Peyer's patch (tissue), 4 donors: ENCODE results near the gene ANKRD65. TPM values are rescaled to one million over a fixed set of nuclear protein-coding genes. Genes with fewer than 3 reads are reported as not detected.

Experiments used
- DNase-seq, 3 donors: peaks; one replicate each; pipeline ENCODE4 v3.0.0-alpha.2; 2017 to 2019
- H3K27ac ChIP-seq, 4 donors: fragments of 200-600 bp; sonication (generic); one replicate each; pipeline ENCODE4 v1.5.1; 2016 to 2019
- H3K27me3 ChIP-seq, 2 donors: fragments of 200-600 bp; sonication (generic); one replicate each; pipeline ENCODE4 v1.5.1; 2019
- H3K36me3 ChIP-seq, 3 donors: fragments of 200-600 bp; sonication (generic); one replicate each; pipeline ENCODE4 v1.5.1; 2016 to 2019
- H3K4me1 ChIP-seq, 4 donors: fragments of 200-600 bp; sonication (generic); one replicate each; pipeline ENCODE4 v1.5.1; 2016 to 2019
- H3K4me3 ChIP-seq, 4 donors: fragments of 200-600 bp; sonication (generic); 1 replicate in 3 of 4; 2 replicates in 1 of 4; pipeline ENCODE4 v1.5.1; 2016 to 2019; ENCODE audit warnings: mild to moderate bottlenecking in 1 of 4
- H3K9me3 ChIP-seq, 4 donors: fragments of 200-600 bp; sonication (generic); one replicate each; pipeline ENCODE4 v1.5.1; 2016 to 2019; ENCODE audit warnings: mild to moderate bottlenecking in 1 of 4
- CTCF ChIP-seq, 6 experiments: fragments of 450-650 bp in 4 of 6; fragments of 200-600 bp in 2 of 6; sonication (generic) in 1 of 6; IDR thresholded peaks; one replicate each; pipeline ENCODE4 v1.5.1; 2017 to 2019; ENCODE audit warnings: antibody characterized with exemption in 6 of 6, mild to moderate bottlenecking in 3 of 6, moderate library complexity in 1 of 6
- POLR2A ChIP-seq, 2 donors: fragments of 450-650 bp; IDR thresholded peaks; one replicate each; pipeline ENCODE4 v1.5.1; 2017; ENCODE audit warnings: antibody characterized with exemption in 2 of 2, mild to moderate bottlenecking in 2 of 2, moderate library complexity in 2 of 2
- total RNA-seq, 4 donors: library from RNA; depleted of rRNA; stranded (reverse); fragments of >200 nt; gene quantifications; one replicate each; pipeline ENCODE4 v1.1.0, GENCODE V29; 2016

ANKRD65 gene
- total RNA-seq, 4 donors from 2014 or later: 0.54 to 11.6 (median 2.0) TPM

- TF ChIP-seq POLR2A (IDR thresholded peaks at IDR 0.05): no peak
- no peak for TF ChIP-seq CTCF (IDR thresholded peaks at IDR 0.05)
- Histone ChIP-seq H3K9me3 (peaks cover 0 to 2% (median 0%) of the 10 kb centered on the region in 4 donors), H3K27ac (peak overlapping the region; percentile 27 to 91 (median 76)), H3K36me3 (no peaks in the 10 kb centered on the region), H3K27me3 (no peaks in the 10 kb centered on the region), H3K4me1 (peaks cover 9 to 80% (median 30%) of the 10 kb centered on the region in 4 donors), H3K4me3 (peak overlapping the region in 1 of 4 donors; percentile 53)
- no peak for DNase-seq
Observed at GRCh38 chr1:1434824-1435105, 13.7 kb upstream of the ANKRD65 start.

- no peaks in the 10 kb centered on the region for H3K27me3 ChIP-seq
- H3K4me1 ChIP-seq: peaks cover 9 to 85% (median 30%) of the 10 kb centered on the region in 4 donors
- no peak for TF ChIP-seq CTCF (IDR thresholded peaks at IDR 0.05)
- TF ChIP-seq POLR2A (IDR thresholded peaks at IDR 0.05): no peak
Observed at GRCh38 chr1:1434131-1434823, 13.2 kb upstream of the ANKRD65 start.

GRCh38 chr1:1433804-1434130 lies 12.7 kb upstream of the ANKRD65 start:
- H3K27ac ChIP-seq: peak overlapping the region; percentile 66 to 91 (median 76)
- TF ChIP-seq POLR2A (IDR thresholded peaks at IDR 0.05): no peak
- TF ChIP-seq CTCF (IDR thresholded peaks at IDR 0.05): no peak
- peak overlapping the region in 3 of 4 donors; percentile 9 to 31 (median 16) for H3K4me3 ChIP-seq
- peaks cover 9 to 85% (median 30%) of the 10 kb centered on the region in 4 donors for H3K4me1 ChIP-seq
- no peaks in the 10 kb centered on the region for H3K36me3 ChIP-seq
- no peaks in the 10 kb centered on the region for H3K27me3 ChIP-seq
- DNase-seq: no peak
- peaks cover 0 to 2% (median 0%) of the 10 kb centered on the region in 4 donors for H3K9me3 ChIP-seq

More at GRCh38 chr1:1434131-1434823, 13.2 kb upstream of the ANKRD65 start:
- peak overlapping the region; percentile 66 to 91 (median 76) for H3K27ac ChIP-seq
- peaks cover 0 to 2% (median 0%) of the 10 kb centered on the region in 4 donors for H3K9me3 ChIP-seq
- H3K4me3 ChIP-seq: peak overlapping the region in 3 of 4 donors; percentile 9 to 31 (median 16)
- no peaks in the 10 kb centered on the region for H3K36me3 ChIP-seq
- DNase-seq: no peak

- TF ChIP-seq POLR2A (IDR thresholded peaks at IDR 0.05): no peak
- TF ChIP-seq CTCF (IDR thresholded peaks at IDR 0.05): peak in 1 of 6 experiments; percentile 10
- H3K4me1 ChIP-seq: peaks cover 9 to 80% (median 30%) of the 10 kb centered on the region in 4 donors
- H3K4me3 ChIP-seq: peak overlapping the region in 2 of 4 donors; percentile 16 to 31
- no peaks in the 10 kb centered on the region for H3K27me3 ChIP-seq
- no peaks in the 10 kb centered on the region for H3K36me3 ChIP-seq
- peak in 2 of 3 donors; percentile 80 to 90 for DNase-seq
- peaks cover 0 to 2% (median 0%) of the 10 kb centered on the region in 4 donors for H3K9me3 ChIP-seq
- peak overlapping the region; percentile 67 to 91 (median 76) for H3K27ac ChIP-seq
Observed at GRCh38 chr1:1432951-1433803, 12.1 kb upstream of the ANKRD65 start.

GRCh38 chr1:1432274-1432950 lies 11.3 kb upstream of the ANKRD65 start:
- Histone ChIP-seq H3K27me3 (no peaks in the 10 kb centered on the region), H3K36me3 (no peaks in the 10 kb centered on the region), H3K9me3 (peaks cover 0 to 2% (median 0%) of the 10 kb centered on the region in 4 donors), H3K4me1 (peaks cover 9 to 74% (median 32%) of the 10 kb centered on the region in 4 donors), H3K4me3 (no peak overlapping the region), H3K27ac (peak overlapping the region; percentile 67 to 91 (median 76))
- TF ChIP-seq POLR2A (IDR thresholded peaks at IDR 0.05): no peak
- TF ChIP-seq CTCF (IDR thresholded peaks at IDR 0.05): no peak
- DNase-seq: no peak
